Activated gamma-delta T cell treated with Interleukin-2 at 50 U/mL for 16 hours (primary cell): ENCODE measurements around the gene MRPL42.
"Not testable (repeated sequence)": the region's sequence is repeated elsewhere in the genome, so short reads cannot be mapped to it uniquely, and the experiment has no call there.

ENCODE experiments used
- DNase-seq: peaks from one replicate; pipeline ENCODE4 v3.0.0-alpha.2; 2020

MRPL42 gene

GRCh38 chr12:93467351-93468007 lies at the start of gene MRPL42:
Gene MRPL42, plus strand, starts transcription at chr12:93467514. Its CDS starts 1,772 bp downstream, at chr12:93469286.
- DNase-seq, result peak; percentile 90

DNA sequence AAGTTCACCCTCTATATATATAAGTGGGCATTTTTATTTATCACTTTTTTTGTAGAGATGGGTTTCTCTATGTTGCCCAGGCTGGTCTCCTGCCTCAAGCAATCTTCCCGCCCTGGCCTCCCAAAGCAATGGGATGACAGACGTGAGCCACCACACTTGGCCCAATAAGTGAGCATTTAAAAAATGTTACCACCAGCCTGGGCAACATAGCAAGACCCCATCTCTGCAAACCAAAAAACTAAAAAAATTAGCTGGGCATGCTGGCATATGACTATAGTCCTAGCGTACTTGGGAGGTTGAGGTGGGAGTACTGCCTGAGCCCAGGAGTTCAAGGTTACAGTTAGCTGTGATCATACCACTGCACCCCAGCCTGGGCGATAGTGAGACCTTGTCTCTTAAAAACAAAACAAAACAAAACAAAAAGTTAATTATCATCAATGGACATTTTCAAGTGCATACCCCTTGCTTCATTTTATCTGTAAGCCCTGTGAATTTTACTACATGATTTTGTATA lies 49.3 kb upstream of the MRPL42 start:
- no peak for DNase-seq

GRCh38 chr12:93419388-93420034 lies 47.8 kb upstream of the MRPL42 start:
- DNase-seq, result no peak

- no peak for DNase-seq
These were observed 45.3 kb upstream of the MRPL42 start for GRCh38 chr12:93422050-93422449.

DNA sequence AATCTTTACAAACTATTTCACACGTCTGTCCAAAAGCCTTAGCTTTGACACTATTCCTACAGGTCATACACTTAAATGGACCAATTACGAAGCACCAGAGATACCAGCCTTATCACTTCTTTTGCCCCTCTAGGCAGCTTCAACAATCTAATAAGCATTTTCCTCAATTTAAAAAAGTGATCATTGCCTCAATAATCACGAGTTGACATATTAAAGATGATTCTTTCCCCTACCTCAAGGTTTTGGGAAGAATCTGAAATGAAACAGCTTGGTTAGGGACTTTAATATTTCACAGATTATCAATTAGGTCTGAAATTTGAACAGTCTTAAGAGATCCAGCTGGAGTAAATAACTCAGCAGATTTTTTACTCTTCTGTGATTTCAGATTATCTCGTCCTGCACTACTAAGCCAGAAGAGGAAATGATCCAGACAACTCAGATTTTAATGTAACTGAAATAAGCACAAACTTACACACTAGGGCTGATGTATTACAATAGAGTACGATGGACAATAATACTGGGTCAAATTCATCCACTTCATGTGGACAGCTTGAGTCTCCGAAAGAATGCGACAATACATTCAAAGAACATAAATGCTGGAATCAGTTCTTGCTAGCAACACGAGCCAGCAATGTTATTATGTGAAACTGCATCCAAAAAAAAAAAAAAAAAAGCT lies 41.4 kb upstream of the MRPL42 start:
- no peak for DNase-seq

- DNase-seq, result no peak
These were observed 40.9 kb upstream of the MRPL42 start for GRCh38 chr12:93426412-93426805.

- no peak for DNase-seq
These were observed 39.3 kb upstream of the MRPL42 start for GRCh38 chr12:93427779-93428564.

DNA sequence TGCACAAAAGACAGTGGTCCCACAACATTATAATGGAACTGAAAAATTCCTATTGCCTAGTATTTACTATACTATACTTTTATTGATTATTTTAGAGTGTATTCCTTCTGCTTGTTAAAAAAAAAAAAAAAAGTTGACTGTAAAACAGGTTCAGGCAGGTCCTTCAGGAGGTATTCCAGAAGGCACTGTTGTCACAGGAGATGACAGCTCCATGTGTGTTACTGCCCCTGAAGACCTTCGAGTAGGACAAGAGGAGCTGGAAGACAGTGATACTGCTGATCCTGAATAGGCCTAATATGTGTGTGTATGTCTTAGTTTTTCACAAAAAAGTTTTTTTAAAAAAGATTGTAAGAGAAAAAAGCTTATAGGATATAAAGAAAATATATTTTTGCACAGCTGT lies 37.9 kb upstream of the MRPL42 start:
- DNase-seq, result no peak

DNA sequence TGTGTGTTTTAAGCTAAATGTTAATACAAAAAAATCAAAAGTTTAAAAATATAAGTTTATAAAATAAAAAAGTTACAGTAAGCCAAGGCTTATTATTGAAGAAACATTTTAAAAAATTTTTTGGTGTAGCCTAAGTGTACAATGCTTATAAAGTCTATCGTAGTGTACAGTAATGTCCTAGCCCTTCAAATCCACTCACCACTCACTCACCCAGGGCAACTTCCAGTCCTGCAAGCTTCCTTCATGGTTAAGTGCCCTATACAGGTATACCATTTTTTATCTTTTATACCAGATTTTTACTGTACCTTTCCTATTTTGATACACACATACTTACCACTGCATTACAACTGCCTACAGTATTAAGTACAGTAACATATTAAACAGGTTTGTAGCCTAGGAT lies 37.5 kb upstream of the MRPL42 start:
- DNase-seq, result no peak

DNA sequence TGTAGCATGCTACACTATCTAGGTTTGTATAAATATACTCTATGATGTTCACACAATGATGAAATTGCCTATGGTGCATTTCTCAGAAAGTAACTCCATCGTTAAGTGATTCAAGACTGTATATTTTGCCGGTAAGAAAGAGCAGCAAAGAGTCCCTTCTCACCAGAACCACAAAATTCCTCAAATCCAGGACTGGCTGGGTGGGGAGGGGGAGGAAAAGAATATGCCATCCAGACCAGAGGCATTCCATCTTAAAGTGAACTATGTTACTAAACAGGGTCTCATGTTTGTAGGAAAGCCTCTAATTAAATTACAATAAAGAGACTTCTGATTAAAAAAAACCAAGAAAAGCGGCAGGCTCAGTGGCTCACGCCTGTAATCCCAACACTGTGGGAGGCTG lies 37.0 kb upstream of the MRPL42 start:
- DNase-seq, result no peak

DNA sequence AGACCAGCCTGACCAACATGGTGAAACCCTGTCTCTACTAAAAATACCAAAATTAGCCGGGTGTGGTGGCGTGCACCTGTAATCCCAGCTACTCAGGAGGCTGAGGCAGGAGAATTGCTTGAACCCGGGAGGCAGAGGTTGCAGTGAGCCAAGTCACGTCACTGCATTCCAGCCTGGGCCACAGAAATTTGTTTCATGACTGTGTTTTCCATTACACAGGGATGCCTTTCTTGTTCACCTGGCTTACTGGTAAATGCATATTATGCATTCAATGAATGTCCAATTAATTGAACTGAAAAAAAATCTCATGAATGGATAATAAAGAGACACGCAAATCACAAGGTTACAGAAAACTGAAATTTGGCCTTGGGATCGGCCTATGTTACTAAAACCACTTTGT lies 35.3 kb upstream of the MRPL42 start:
- not testable (repeated sequence) for DNase-seq

- no peak for DNase-seq
These were observed 33.0 kb upstream of the MRPL42 start for GRCh38 chr12:93434256-93434865.

- DNase-seq, result no peak
These were observed 28.9 kb upstream of the MRPL42 start for GRCh38 chr12:93438266-93439050.

- DNase-seq, result no peak
These were observed 27.1 kb upstream of the MRPL42 start for GRCh38 chr12:93440043-93440835.

DNA sequence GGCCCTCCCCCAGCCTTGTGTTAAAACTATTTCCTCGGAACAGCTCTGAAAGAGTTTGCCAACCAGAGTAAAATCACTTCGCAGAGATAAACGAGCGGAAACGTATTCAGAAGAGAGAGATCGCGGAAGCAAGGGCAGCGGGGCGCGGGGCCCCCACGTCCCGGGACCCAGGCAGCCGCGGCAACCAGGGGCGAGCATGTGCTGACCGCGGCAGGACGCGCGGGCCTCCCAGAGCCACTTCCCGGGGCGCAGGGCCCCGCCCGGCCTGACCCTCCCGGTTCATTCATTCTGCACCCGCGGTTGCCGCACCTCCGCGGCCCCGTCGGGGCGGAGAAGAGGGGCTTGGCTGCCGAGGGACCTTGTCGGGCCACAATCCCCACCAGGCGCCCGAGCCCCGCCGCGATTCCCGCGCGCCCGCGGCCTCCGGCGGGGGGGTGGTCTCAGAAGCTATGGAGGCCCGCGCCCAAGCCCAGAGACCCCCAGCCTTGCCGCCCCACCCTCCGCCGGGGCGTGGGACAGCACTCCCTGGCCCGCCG lies 26.2 kb upstream of the MRPL42 start:
- DNase-seq, result peak; percentile 33

DNA sequence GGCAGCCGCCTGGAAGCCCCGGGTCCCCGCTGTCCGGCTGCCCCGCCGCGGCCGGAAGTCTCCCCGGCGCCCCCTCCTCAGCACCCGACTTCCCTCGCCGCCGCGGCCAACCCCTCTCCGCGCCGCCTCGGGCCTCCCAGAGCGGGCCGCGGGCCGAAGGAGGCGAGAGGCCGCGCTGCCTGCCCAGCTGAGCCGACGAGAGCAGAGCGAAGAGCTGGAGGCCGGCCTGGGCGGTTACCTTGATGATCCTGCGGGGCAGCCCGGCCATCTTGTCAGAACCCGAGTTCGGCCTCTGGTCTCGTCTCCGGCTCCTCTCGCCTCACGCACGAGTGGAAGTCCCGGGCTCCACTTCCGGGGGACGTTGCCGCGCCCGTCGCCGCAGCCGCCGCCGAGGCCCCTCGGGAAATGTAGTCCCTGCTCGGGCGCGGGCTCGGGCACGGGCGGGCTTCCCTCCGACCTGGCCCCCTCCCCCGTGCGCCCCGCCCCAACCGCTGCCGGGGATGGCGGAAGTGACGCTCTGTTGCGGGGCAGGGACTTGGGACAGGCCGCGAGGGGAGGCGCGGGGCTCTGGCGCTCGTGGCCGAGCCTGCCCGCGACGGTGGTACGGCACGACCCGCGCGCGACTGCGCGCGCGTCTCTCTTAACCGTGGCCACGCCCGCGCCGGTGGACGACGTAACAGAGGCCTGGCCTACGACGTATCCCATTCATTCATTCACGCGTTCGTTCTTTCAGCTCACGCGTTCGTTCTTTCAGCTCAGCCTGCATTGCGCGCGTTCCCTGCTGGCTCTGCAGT lies 25.5 kb upstream of the MRPL42 start, which contains the start of gene UBE2N:
TSS of gene UBE2N (minus strand) at position 331 of the 794 bp plus-strand sequence. CDS start at position 268, 63 bp downstream.
- peak; percentile 94 for DNase-seq

DNA sequence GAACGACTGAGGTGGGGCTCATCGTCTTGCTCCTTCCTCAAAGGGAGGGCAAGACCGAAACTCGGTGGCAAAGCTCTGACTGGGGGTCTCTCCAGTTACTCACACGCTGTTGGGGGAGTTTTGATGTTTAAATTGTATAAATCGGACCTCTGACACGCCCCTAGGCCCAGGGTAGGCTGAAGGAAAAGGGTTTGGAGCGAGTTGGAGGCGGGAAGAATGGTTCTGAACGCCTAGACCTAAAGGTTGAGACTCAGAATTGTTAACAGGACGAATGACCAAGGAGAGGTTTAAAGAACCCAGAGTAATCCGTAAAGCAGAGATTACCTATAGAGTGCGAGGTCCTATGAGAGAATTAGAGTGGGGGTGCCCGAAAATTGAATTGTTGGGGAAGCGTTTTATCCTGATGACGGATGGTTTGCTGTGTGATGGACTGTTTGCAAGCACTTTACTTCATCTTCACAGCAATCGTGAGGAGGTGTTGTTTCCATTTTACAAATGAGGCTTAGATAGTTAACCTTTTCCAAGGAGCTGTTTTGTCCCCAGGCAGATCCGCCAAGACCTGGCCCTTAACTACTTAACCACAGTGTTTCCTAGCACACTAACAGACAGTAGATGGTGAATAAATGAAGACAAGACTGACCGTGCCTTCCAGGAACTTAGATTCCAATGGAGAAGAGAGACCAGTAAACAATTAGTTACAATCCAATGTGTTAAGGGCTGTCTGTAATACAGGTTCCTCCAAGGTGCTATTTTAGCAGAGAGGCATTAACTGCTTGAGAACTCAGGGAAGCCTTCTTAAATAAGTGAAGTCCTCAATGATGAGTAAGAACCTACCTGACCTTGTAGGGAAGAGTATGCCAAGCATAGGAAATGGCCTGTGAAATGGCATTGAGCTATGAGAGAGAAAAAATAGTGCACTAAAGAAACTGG lies 24.6 kb upstream of the MRPL42 start:
- no peak for DNase-seq

DNA sequence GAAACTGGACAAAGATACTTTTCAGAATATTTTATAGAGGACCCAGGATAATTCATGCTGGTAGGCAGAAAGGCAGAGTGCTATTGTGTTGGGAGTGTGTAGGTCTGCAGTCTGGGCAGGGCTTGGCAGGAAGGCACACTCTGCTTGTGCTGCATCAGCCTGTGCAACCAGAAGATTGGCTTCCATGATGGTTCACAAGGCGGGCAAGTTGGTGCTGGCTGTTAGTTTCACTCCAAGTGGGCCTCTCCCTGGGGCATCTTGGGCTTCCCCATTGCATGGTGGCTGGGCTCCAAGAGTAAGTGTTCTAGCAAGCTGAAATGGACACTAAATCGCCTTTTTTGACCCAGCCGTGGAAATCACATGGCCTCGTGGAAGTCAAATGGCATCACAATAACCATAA lies 23.7 kb upstream of the MRPL42 start:
- DNase-seq, result no peak
